GM18502 (cell line): ENCODE measurements around the gene TNRC6C.

ENCODE experiments used
- ATAC-seq: cut with Tn5 transposase; IDR thresholded peaks from one replicate; pipeline ENCODE4 v1.9.1; 2021; ENCODE audit warnings: mild to moderate bottlenecking; ENCODE audit not compliant: unreplicated experiment, poor library complexity

Gene TNRC6C

GRCh38 chr17:78121801-78122215 is 163.3 kb downstream of the TNRC6C start:
- no peak for ATAC-seq

GRCh38 chr17:78122216-78122930 is 163.9 kb downstream of the TNRC6C start:
- ATAC-seq = no peak

DNA sequence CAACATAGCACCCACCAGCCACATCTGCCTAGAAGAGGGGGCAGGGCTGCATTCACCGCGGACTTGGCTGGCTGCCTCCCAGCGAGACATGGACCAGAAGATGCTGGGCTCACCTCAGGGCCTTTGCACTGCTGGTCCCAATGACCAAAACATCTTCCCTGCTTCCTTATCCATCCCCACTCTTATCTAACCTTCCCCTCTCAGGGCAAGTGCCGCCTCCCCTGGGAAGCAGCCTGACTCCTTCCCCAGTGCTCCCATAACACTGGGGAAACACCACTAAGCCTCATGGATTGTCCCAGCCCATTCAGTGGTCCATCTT is 164.4 kb downstream of the TNRC6C start:
- no peak for ATAC-seq

GRCh38 chr17:78123258-78123929 is 164.9 kb downstream of the TNRC6C start:
- no peak for ATAC-seq

GRCh38 chr17:78124081-78124835 is 165.8 kb downstream of the TNRC6C start:
- peak; percentile 21 for ATAC-seq

DNA sequence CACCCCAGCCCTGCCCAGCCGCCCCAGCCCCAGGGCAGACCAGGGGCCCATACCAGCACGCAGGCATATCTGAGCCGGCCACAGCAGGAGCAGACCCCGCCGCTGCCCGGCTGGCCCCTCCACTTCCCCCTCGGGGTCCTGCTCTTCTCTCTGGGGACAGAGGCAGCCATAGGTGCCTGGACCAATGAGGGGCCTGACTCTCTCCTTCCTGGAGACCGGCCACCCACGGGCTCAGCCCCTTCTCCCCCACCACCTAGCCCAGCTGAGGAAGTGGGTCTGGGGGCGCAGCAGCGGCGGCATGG is 166.3 kb downstream of the TNRC6C start:
- ATAC-seq = no peak

DNA sequence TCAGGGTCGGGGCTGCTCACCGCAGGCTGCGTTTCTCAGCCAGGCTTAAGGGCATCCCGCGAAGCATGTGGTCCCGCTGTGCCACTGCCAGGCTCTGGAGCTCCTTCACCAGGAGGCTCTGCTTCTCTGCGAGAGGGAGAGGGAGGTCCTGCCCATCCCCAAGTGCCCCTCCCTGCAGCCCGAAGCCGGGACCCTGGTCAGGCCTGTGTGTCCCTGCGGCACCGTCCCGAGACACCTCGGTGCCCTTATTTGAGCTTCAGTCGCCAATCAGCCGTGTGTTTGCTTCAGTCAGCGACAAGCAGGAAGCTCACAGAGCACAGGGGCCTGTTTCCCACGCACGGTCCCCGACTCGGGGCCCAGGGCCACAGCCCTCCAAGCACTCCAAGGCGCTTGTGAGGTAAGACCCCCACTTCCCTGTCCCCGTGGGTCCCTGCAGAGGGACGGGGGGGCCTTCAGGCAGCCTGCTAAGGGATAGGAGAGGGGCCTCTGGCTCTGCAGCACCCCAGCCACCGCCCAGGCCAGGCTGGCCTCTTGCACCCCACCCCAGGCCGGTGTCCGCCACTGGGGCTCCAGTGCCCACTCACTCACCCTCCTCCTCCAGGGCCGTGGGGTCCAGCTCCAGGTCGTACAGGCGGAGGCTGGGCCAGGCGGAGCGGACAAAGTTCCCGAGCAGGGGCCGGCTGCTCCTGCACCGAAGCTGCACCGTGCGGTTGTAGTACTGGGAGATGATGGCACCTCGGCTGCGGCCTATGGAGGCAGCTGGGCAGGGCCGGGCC is 166.8 kb downstream of the TNRC6C start:
- no peak for ATAC-seq

- no peak for ATAC-seq
Measured at GRCh38 chr17:78125976-78126894, 167.7 kb downstream of the TNRC6C start.

DNA sequence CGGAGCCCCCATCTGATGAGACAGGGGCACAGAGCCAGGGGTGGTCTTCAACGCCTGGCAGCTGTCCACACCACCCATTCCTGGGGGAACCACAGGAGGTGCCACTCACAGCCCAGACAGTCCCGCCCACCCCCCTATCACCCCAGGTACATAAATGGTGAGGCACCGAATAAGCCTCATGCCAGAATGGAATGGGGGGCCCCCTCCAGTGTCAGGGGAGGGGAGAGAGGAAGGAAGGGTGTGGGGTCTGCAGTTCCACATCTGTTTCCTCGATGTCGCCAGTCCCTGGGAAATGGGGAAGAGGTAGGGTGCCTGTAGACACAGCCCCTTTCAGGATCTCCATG is 168.4 kb downstream of the TNRC6C start:
- no peak for ATAC-seq

DNA sequence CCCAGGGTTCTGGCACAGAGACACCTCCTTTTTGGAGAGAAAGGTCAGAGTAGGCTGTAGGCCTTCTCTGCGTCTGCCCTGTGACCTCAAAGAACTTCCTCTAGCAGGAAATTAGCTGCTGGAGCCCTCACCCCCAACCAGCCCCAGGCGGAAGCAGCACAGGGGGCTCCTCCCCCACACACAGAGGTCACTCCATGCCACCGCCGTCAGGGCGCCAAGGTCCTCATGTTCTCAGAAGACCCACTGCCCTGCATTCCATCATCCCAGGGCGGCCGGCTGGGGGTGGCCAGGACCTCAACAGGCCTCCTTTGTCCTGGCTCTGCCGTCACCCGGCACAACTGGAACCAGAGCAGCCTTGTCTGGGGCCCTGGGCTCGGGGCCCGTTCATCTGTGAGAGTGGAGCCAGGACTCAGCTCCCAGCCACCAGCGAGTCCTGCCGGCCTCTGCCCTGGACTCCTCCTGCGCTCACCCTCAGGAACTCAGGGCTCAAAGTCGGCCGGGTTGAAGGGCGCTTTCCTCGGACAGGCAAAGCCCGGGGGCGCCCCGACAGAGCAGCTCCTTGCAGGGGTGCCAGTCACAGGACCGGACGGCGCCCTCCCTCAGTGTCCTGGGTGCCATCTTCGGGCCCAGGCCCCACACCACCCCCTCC is 168.9 kb downstream of the TNRC6C start:
- no peak for ATAC-seq

- ATAC-seq = no peak
Measured at GRCh38 chr17:78127888-78128550, 169.5 kb downstream of the TNRC6C start.

DNA sequence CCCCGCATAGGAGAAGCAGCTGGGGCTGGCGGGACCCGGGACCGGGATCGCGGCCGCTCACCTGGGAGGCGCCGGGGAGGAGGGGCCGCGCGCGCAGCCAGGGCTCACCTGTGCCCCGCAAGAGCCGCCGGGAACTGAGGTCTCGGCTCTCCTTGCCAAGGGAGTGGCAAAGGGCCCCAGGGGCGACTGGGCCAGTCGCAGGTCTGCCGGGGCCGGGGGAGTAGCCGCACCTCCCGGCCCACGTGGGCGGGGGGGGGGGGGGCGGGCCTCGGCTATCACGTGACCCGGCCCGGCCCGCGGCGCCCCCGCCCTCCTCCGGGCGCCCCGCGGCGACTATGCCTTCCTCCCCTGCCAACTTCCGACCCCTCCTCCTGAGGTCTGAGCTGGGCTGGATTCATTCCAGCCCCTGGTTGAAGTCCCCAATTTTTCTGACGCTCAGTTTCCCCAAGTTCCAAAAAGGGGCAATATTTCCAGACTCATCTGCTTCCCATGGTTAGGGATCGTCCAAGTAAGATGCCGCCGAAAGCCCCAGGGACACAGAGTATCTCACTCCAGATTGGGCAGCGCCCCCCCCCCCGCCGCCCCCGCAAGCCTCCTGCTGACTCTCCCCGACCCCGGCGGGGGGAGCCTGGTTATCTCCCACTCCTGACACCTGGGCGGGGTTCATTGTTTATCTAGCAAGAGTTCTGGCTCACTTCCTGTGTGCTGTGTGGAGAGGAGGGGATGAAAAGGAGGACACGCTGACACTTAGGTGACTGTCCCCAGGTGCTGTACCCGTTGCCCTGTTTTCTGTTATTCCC is 170.2 kb downstream of the TNRC6C start, which contains the start of gene TMC6:
TSS of gene TMC6 (minus strand) at position 205 of the 800 bp plus-strand sequence. CDS start 1,923 bp downstream, outside the sequence.
- no peak for ATAC-seq

GRCh38 chr17:78129351-78130089 is 171.0 kb downstream of the TNRC6C start:
- no peak for ATAC-seq

GRCh38 chr17:78130090-78130436 is 171.6 kb downstream of the TNRC6C start:
- ATAC-seq = no peak

DNA sequence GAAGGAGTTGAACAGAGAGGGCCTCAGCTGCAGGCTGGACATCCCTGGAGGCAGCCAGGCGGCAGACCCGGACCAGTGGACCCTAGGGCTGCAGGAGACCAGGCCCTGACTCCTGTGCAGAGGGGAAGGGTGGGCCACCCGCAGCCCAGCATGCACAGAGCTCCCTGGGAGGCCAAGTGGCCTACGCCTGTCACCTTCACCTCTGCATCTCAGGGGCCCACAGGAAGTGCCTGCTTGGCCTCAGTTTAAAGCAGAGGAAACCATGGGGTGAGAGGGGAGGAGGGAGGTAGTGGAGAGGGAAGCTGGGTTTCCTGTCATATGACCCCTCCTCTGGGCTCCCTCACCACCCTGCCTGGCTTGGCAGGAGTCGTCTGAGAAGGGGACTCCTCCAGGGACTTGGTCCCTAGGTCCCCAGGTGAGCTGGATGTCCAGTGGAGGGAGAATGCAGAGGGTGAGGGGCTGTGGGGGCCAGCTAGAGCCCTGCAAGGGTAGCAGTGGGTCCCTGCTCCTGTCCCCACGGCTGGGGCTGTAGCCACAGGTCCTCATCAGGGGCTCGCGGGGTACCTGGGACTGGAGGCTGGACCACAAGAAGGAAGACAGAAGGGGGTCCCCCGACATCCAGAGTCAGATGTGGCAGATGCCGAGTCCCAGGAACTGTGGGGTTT is 172.1 kb downstream of the TNRC6C start, which contains the start of gene TMC8:
TSS of gene TMC8 (plus strand) at position 335 of the 665 bp plus-strand sequence. CDS start 818 bp downstream, outside the sequence.
- no peak for ATAC-seq

- no peak for ATAC-seq
Measured at GRCh38 chr17:78131172-78132083, 172.9 kb downstream of the TNRC6C start.
